Fibroblast of upper back skin (primary cell): ENCODE measurements around the gene LIF.
A peak's percentile ranks its signal among the peaks of the same experiment; 100 is the strongest.
"Not testable (repeated sequence)": the region's sequence is repeated elsewhere in the genome, so short reads cannot be mapped to it uniquely, and the experiment has no call there.

Source experiments
- DNase-seq: peaks from one replicate; pipeline ENCODE4 v3.0.0-alpha.2; 2013

The LIF gene

GRCh38 chr22:30205281-30206115 is 41.1 kb downstream of the LIF start:
- DNase-seq, result peak; percentile 88

- peak; percentile 68 for DNase-seq
Observed at GRCh38 chr22:30204742-30205111, 41.8 kb downstream of the LIF start.

GRCh38 chr22:30204015-30204741 is 42.4 kb downstream of the LIF start:
- no peak for DNase-seq

- DNase-seq, result no peak
Observed at GRCh38 chr22:30202531-30203006, 44.0 kb downstream of the LIF start.

- peak; percentile 87 for DNase-seq
Observed at GRCh38 chr22:30201945-30202344, 44.6 kb downstream of the LIF start.

GRCh38 chr22:30200905-30201304 is 45.7 kb downstream of the LIF start:
- not testable (repeated sequence) for DNase-seq

GRCh38 chr22:30198921-30199320 is 47.6 kb downstream of the LIF start:
- DNase-seq, result no peak

GRCh38 chr22:30198152-30198825 is 48.3 kb downstream of the LIF start:
- no peak for DNase-seq

- no peak for DNase-seq
Observed at GRCh38 chr22:30197389-30197788, 49.2 kb downstream of the LIF start.

GRCh38 chr22:30196880-30197336 is 49.7 kb downstream of the LIF start:
- no peak for DNase-seq

GRCh38 chr22:30196141-30196879 is 50.2 kb downstream of the LIF start:
- DNase-seq, result peak; percentile 100

- DNase-seq, result no peak
Observed at GRCh38 chr22:30195245-30196140, 51.1 kb downstream of the LIF start.

GRCh38 chr22:30193031-30193775 is 53.4 kb downstream of the LIF start:
- DNase-seq, result no peak

- DNase-seq, result no peak
Observed at GRCh38 chr22:30192427-30192826, 54.1 kb downstream of the LIF start.

GRCh38 chr22:30191040-30191701 is 55.4 kb downstream of the LIF start:
- peak; percentile 75 for DNase-seq

GRCh38 chr22:30190574-30190973 is 56.0 kb downstream of the LIF start:
- DNase-seq, result no peak
